SK-N-SH (cell line): ENCODE data around the gene SYPL2. TPM values are rescaled to one million over a fixed set of nuclear protein-coding genes. Genes with fewer than 3 reads are reported as not detected.
A peak's percentile ranks its signal among the peaks of the same experiment; 100 is the strongest.

Experiments used
- CTCF ChIA-PET: fragments of 300-600, 350-600 bp; formaldehyde crosslinking; extraction: SDS; loops from one replicate; lab custom pipeline; 2021; lab: Yijun Ruan, JAX
- POLR2A ChIA-PET: fragments of 350-600 bp; sonication (Branson Sonifier 250); formaldehyde crosslinking; extraction: SDS; loops from one replicate; lab custom pipeline; 2020; ENCODE audit warnings: antibody characterized with exemption, inconsistent platforms; lab: Yijun Ruan, JAX
- DNase-seq: peaks from one replicate; pipeline ENCODE4 v3.0.0; 2012
- H2AFZ ChIP-seq: fragments of 200-600 bp; sonication (generic); 2 replicates; pipeline ENCODE4 v1.8.1; 2016; ENCODE audit warnings: antibody characterized with exemption, mild to moderate bottlenecking, low read depth
- H3F3A ChIP-seq: fragments of 200-600 bp; sonication (generic); replicated peaks from 2 replicates; pipeline ENCODE3; 2016; ENCODE audit warnings: antibody characterized with exemption, mild to moderate bottlenecking; ENCODE audit not compliant: insufficient read depth
- H3K27ac ChIP-seq, 2 experiments: fragments of 200-500 bp in 1 of 2; fragments of 200-600 bp in 1 of 2; sonication (Bioruptor generic) in 1 of 2; sonication (generic), shearing (Covaris generic) in 1 of 2; 2 replicates each; pipeline versions ENCODE4 v1.5.1 to v1.6.1; 2014 to 2016; ENCODE audit warnings: low read depth in 2 of 2, inconsistent platforms in 1 of 2, low read length in 1 of 2, mild to moderate bottlenecking in 1 of 2, mixed read lengths in 1 of 2
- H3K27me3 ChIP-seq: fragments of 200-600 bp; sonication (generic), shearing (Covaris generic); 2 replicates; pipeline ENCODE4 v1.6.1; 2016; ENCODE audit warnings: mixed run types; ENCODE audit not compliant: insufficient read depth
- H3K36me3 ChIP-seq, 2 experiments: fragments of 200-500 bp in 1 of 2; fragments of 200-600 bp in 1 of 2; sonication (Bioruptor generic) in 1 of 2; sonication (generic) in 1 of 2; replicated peaks in 1 of 2; 2 replicates each; pipeline versions ENCODE3 to v1.5.1; 2014 to 2016; ENCODE audit warnings: low read length in 1 of 2, mild to moderate bottlenecking in 1 of 2; ENCODE audit not compliant: insufficient read depth in 2 of 2, control insufficient read depth in 1 of 2
- H3K4me1 ChIP-seq, 2 experiments: fragments of 200-500 bp in 1 of 2; fragments of 200-600 bp in 1 of 2; sonication (Bioruptor generic) in 1 of 2; sonication (generic), shearing (Covaris generic) in 1 of 2; 2 replicates each; pipeline versions ENCODE4 v1.5.1 to v1.6.1; 2014 to 2016; ENCODE audit warnings: low read depth in 1 of 2, low read length in 1 of 2, mixed run types in 1 of 2; ENCODE audit not compliant: insufficient read depth in 2 of 2, control insufficient read depth in 1 of 2
- H3K4me2 ChIP-seq: fragments of 200-600 bp; sonication (generic), shearing (Covaris generic); 2 replicates; pipeline ENCODE4 v1.6.1; 2017; ENCODE audit warnings: mixed run types
- H3K4me3 ChIP-seq, 2 experiments: fragments of 200-500 bp in 1 of 2; fragments of 200-600 bp in 1 of 2; sonication (Bioruptor generic) in 1 of 2; sonication (generic), shearing (Covaris generic) in 1 of 2; 2 replicates each; pipeline versions ENCODE4 v1.5.1 to v1.8.1; 2014 to 2016; ENCODE audit warnings: low read depth in 2 of 2, inconsistent platforms in 1 of 2, low read length in 1 of 2, mild to moderate bottlenecking in 1 of 2, mixed read lengths in 1 of 2, moderate library complexity in 1 of 2
- H3K79me2 ChIP-seq: fragments of 200-600 bp; sonication (generic); 2 replicates; pipeline ENCODE4 v1.8.1; 2017; ENCODE audit warnings: mild to moderate bottlenecking; ENCODE audit not compliant: insufficient read depth
- H3K9ac ChIP-seq: fragments of 200-600 bp; sonication (generic); 2 replicates; pipeline ENCODE4 v1.6.1; 2017; ENCODE audit warnings: mixed run types
- H3K9me2 ChIP-seq: fragments of 200-600 bp; sonication (generic); 2 replicates; pipeline ENCODE4 v1.6.1; 2017; ENCODE audit warnings: mixed run types
- H3K9me3 ChIP-seq: fragments of 200-600 bp; sonication (generic); 2 replicates; pipeline ENCODE4 v1.6.1; 2017; ENCODE audit warnings: mixed run types, mild to moderate bottlenecking, moderate library complexity
- H4K20me1 ChIP-seq: fragments of 200-600 bp; sonication (generic); 2 replicates; pipeline ENCODE4 v1.6.1; 2017; ENCODE audit warnings: mild to moderate bottlenecking, mixed run types; ENCODE audit not compliant: insufficient read depth
- MXI1 ChIP-seq: IDR thresholded peaks from 2 replicates; pipeline ENCODE4 v1.6.1; 2012; ENCODE audit warnings: mild to moderate bottlenecking, low read depth, low read length, improper control_type of control experiment
- NFIC ChIP-seq: IDR thresholded peaks from 2 replicates; pipeline ENCODE4 v1.4.0; 2012; ENCODE audit warnings: borderline replicate concordance
- RAD21 ChIP-seq: IDR thresholded peaks from 2 replicates; pipeline ENCODE4 v1.6.1; 2012; ENCODE audit warnings: mild to moderate bottlenecking, low read length
- RFX5 ChIP-seq: IDR thresholded peaks from 2 replicates; pipeline ENCODE4 v1.6.1; 2012; ENCODE audit warnings: mild to moderate bottlenecking, improper control_type of control experiment, low read length
- RXRA ChIP-seq: IDR thresholded peaks from 2 replicates; pipeline ENCODE4 v1.4.0; 2012; ENCODE audit warnings: low read depth, mild to moderate bottlenecking, borderline replicate concordance
- WGBS: methylation state at CpG from one replicate; pipeline ENCODE4 v1.1.6; 2017; ENCODE audit warnings: low lambda C conversion rate; 5-methylcytosine and 5-hydroxymethylcytosine counted together
- polyA plus RNA-seq, 3 experiments: library from polyadenylated mRNA; depleted of rRNA; stranded (reverse); fragments of >200 nt; gene quantifications; 2 replicates each; pipeline ENCODE4 v1.2.3, GENCODE V29; 2012
- TF ChIP-seq, protein P1 (sequence below): IDR thresholded peaks from 2 replicates; pipeline ENCODE4 v1.4.0; 2012; ENCODE audit warnings: low read depth
- TF ChIP-seq, protein P2 (sequence below): IDR thresholded peaks from 2 replicates; pipeline ENCODE4 v1.4.0; 2012; ENCODE audit warnings: low read depth, borderline replicate concordance
- TF ChIP-seq, protein P3 (sequence below): fragments of 200-600 bp; sonication (generic); IDR thresholded peaks from 2 replicates; pipeline ENCODE4 v1.6.1; 2017; ENCODE audit warnings: antibody characterized with exemption, mild to moderate bottlenecking, moderate library complexity

SYPL2 gene
- polyA plus RNA-seq, 1 of the 3 experiments (the other 2 are of a cell fraction): 0.03 TPM

DNA sequence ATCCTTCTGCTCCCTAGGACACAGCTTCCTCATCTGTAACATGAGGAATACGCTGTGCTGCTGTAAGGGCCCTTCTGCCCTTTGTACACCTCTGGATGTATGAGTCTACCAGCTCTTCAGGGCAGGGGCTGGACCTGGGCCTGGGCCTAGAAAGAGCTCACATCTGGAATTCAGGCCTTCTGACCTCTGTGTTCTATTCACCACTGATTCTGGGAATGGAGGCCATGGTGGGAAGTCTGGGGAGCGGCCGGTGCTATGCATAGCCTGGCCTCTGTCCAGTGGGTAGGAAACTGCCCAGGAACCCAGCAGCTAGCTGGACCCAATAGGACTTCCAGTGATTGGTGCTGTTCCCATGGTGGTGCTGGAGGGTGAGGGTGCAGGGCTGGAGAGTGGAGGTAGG, 62.4 kb downstream of the SYPL2 start (continued):
- TF ChIP-seq, protein P1, sequence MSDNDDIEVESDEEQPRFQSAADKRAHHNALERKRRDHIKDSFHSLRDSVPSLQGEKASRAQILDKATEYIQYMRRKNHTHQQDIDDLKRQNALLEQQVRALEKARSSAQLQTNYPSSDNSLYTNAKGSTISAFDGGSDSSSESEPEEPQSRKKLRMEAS: no peak
- TF ChIP-seq RFX5 (no peak), RXRA (no peak), RAD21 (no peak)
- TF ChIP-seq, protein P2, sequence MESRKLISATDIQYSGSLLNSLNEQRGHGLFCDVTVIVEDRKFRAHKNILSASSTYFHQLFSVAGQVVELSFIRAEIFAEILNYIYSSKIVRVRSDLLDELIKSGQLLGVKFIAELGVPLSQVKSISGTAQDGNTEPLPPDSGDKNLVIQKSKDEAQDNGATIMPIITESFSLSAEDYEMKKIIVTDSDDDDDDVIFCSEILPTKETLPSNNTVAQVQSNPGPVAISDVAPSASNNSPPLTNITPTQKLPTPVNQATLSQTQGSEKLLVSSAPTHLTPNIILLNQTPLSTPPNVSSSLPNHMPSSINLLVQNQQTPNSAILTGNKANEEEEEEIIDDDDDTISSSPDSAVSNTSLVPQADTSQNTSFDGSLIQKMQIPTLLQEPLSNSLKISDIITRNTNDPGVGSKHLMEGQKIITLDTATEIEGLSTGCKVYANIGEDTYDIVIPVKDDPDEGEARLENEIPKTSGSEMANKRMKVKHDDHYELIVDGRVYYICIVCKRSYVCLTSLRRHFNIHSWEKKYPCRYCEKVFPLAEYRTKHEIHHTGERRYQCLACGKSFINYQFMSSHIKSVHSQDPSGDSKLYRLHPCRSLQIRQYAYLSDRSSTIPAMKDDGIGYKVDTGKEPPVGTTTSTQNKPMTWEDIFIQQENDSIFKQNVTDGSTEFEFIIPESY: no peak

DNA sequence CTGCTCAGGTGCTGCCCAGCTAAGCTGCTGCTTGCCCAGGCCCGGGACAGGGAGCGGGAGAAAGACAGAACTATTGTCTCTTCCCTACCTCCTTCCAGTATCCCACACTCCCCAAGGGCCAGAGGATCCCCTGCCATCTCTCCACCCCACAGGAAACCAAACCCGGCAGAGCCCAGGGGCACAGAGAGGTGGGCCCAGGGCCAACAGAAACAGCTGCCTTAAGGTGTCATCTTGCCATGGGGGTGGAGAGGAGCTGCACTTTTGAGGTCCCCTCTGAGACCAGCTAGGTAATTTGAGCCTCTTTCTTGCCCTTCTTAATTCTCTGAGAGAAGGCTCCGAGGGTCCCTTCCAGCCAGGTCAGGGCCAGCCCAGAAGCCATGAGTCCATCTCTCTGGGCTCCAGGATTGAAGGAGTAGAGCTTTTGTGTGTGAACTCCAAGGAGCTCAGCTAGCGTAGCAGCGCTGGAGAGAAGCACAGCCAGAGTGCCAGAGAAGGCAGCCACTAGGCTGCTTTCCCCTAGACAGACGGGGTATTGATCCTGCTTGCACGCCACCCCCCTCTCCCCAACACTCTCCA, 63.6 kb downstream of the SYPL2 start:
- POLR2A ChIA-PET: interaction anchor here (0.7 to 2.2 kb wide), 7 partner anchors 19 to 46 kb away, joined by 3 to 13 read pairs (median 6); partner anchors contain the start of genes ATXN7L2, CYB561D1 and GNAI3

More for the DNA sequence above, 63.6 kb downstream of the SYPL2 start:
- WGBS: 85% methylated on average over 7 of the region's 8 CpGs
- Histone ChIP-seq H3K79me2 (no peaks in the 10 kb centered on the region), H3K9ac (no peak overlapping the region), H3F3A (no peaks in the 10 kb centered on the region), H3K4me2 (no peak overlapping the region), H4K20me1 (no peaks in the 10 kb centered on the region), H2AFZ (no peak overlapping the region), H3K27me3 (no peaks in the 10 kb centered on the region; the same call in 1 of the 2 replicates), H3K27ac (peak overlapping the region in 1 of 2 experiments; percentile 74; a peak in 2 of 4 replicates), H3K4me3 (no peak overlapping the region), H3K9me2 (no peaks in the 10 kb centered on the region), H3K9me3 (no peaks in the 10 kb centered on the region), H3K36me3 (no peaks in the 10 kb centered on the region), H3K4me1 (peaks cover 0 to 29% of the 10 kb centered on the region in 2 experiments; a peak in 1 of 4 replicates)
- DNase-seq: peak; percentile 40
- CTCF ChIA-PET: interaction anchor here (1.6 to 26.3 kb wide), 7 partner anchors 16 to 266 kb away, joined by 4 to 1710 read pairs (median 7); partner anchors contain the start of genes AMIGO1, ATXN7L2 and CYB561D1
- TF ChIP-seq, protein P3, sequence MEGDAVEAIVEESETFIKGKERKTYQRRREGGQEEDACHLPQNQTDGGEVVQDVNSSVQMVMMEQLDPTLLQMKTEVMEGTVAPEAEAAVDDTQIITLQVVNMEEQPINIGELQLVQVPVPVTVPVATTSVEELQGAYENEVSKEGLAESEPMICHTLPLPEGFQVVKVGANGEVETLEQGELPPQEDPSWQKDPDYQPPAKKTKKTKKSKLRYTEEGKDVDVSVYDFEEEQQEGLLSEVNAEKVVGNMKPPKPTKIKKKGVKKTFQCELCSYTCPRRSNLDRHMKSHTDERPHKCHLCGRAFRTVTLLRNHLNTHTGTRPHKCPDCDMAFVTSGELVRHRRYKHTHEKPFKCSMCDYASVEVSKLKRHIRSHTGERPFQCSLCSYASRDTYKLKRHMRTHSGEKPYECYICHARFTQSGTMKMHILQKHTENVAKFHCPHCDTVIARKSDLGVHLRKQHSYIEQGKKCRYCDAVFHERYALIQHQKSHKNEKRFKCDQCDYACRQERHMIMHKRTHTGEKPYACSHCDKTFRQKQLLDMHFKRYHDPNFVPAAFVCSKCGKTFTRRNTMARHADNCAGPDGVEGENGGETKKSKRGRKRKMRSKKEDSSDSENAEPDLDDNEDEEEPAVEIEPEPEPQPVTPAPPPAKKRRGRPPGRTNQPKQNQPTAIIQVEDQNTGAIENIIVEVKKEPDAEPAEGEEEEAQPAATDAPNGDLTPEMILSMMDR: no peak
- peak; percentile 22; the same call in 1 of the 2 replicates for TF ChIP-seq MXI1
- no peak for TF ChIP-seq NFIC
